Activated CD4-positive, alpha-beta T cell treated with anti-CD3 and anti-CD28 coated beads, Interleukin-2, amount 50 U/mL, for 4 hours (primary cell): ENCODE data around the gene ALK.

Experiments used
- DNase-seq, 2 experiments: peaks; one replicate each; pipeline ENCODE4 v3.0.0-alpha.2; 2020

The ALK gene

GRCh38 chr2:29921560-29921915, at the start of gene ALK:
ALK (minus strand) TSS chr2:29921586; CDS start chr2:29920659, 927 bp downstream.
- DNase-seq = peak; percentile 21 to 40

GRCh38 chr2:29966266-29966665, 44.9 kb upstream of the ALK start:
- DNase-seq = no peak

- DNase-seq = no peak
These were observed 42.7 kb upstream of the ALK start for GRCh38 chr2:29963972-29964570.

DNA sequence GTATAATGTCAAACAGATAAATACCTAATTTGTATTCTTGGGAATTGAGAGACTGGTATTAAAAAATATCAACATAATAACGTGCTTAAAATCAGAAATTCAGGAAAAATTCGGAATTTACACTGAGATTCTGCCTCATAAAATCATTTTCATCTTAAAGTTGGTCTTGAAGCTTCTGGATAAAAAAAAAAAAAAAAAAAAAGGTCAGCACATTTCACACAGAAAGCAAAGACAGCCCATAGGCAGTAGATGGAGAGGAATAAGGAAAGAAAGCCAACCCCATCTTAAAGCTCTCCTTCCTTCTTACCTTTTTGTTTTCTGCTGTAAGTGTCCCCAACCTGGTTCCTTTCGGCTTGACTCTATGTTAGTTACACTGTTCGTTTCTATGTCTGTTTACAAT, 41.5 kb upstream of the ALK start:
- no peak for DNase-seq

DNA sequence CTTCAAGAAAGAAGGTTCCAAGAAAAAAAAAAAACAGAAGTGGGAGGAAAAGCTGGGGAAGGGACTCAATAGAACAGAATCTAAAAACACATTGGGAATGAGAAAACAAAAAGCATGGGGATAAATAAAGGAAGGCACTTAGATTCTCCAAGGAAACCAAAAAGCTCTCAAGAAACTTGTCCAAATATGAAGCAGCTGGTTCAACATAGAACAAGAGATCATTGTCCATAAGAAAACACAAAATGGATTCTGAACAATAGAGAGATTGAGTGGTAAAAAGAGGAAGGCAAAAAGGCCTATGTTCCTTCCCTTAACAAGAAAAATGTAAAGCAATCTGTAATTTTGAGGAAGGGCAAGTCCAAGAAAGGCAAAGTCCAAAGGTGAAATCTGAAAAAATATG, 32.9 kb upstream of the ALK start:
- no peak for DNase-seq

DNA sequence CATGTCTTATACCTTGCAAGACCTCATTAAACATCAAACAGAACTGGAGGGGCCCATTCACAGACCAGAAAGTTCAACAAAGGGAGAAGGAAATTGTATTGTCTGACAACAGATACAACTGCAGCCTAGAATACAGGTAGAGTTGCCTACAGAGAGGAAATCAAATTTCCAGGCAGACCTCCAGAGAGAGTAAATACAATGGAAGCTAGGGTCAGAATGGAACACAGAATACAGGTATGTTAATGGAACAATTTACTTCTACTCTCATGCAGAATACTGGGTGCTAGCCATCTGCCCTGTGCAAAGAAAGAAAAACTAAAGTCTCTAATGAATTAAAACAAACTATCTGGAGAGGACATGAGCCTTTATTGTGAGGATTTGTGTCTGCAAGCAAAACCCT, 31.6 kb upstream of the ALK start:
- DNase-seq = no peak

- DNase-seq = no peak
These were observed 30.2 kb upstream of the ALK start for GRCh38 chr2:29951576-29951975.

GRCh38 chr2:29950481-29950880, 29.1 kb upstream of the ALK start:
- DNase-seq = no peak

DNA sequence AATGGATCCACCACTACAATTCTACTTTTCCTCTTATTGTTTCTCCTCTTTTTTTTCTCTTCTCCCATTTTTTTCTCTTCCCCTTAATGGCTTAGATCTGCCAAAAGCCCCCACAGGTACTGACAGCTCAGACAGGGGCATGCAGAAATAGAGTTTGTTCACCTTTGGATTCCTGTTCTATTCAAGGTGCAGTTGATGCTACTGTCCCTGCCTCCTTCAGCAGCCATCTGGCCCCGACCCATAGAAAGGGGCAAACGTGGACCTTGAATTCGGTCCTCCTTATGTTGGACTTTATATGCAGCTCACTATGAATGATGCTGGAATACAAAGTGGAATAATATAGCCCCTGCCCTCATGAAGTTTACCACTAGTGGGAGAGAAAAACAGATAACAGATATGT, 27.7 kb upstream of the ALK start:
- no peak for DNase-seq

DNA sequence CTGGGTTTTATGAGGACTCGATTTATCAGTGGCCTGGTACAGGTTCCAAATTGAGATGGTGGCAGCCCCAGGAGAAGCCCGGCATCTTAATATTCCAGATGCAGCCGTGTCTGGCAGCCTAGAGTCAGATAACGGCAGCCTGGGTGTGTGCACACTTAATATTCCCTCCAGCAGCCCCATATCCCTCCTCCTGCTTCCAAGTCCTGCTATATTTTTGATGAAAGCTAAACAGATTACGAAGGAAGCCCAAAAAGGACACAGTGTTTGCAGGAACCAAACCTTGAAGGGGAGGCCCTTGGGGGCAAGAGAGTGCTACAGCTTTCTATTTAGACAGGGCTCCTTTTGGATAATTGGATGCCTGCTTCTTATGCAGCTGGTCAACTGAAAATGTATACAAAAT, 25.1 kb upstream of the ALK start:
- no peak for DNase-seq

- DNase-seq = no peak
These were observed 21.3 kb upstream of the ALK start for GRCh38 chr2:29942711-29943110.

GRCh38 chr2:29940706-29941105, 19.3 kb upstream of the ALK start:
- no peak for DNase-seq

DNA sequence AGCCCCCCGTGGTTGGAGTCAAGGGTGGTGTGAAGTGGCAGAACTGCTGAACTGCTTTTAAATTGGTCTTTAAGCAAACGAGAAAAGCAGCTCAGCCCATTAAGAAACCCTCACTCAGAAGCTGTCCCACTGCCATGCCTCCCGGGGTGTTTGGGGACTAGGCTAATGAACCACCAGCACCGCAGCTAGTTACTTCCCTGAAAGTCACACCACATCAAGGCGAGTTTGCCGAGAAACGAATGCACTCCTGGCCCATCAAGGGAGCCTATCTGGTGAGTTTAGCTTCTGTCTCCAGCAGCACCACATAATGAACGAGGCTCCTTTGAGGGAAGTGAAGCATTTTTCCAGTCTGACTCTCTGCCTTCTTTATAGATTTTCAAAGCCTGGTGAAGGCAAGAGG, 14.6 kb upstream of the ALK start:
- DNase-seq = no peak

DNA sequence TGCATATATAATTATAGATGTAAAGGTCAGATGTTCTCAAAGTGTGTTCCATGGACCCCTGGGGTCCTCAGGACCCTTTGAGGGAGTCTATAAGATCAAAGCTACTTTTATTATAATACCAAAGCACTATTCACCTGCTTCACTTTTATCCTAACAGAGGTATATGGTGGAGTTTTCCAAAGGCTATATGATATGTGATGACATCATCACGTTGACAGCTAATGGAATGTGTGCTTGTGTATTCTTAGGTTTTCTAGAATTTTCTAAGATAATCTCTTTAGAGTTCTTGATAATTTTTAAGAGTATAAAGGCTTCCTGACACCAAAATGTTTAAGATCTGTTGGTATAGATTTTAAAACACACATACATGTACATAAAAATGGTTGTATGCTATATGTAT, 10.4 kb upstream of the ALK start:
- DNase-seq = no peak

DNA sequence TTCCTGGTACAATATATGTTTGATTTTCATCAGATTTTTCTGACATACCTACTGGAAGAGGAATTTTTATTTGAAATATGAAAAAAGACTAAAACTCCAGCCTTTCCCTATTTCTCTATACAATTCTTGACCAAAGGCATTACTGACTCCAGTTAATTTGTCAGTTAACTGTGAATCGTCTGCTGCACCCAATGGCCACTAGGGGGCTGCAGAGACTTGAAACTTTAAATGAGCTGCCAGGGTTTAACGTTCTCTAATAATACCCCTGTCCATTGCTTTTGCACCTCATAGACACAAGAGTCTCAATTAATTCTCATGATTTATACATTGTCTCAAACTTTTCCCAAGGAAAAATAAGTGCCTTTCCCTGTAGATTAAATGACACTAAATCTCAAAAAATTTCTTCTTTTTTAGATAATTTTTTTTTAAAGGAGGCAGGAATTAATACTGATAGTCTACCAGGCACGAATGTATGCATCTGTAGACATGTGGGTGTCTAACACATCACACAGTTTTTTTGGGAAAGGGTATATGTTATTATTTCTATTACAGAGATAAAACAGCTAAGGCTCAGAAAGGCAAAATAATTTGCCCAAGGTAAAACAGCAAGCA, 1.8 kb upstream of the ALK start:
- DNase-seq = peak; percentile 16 to 17

DNA sequence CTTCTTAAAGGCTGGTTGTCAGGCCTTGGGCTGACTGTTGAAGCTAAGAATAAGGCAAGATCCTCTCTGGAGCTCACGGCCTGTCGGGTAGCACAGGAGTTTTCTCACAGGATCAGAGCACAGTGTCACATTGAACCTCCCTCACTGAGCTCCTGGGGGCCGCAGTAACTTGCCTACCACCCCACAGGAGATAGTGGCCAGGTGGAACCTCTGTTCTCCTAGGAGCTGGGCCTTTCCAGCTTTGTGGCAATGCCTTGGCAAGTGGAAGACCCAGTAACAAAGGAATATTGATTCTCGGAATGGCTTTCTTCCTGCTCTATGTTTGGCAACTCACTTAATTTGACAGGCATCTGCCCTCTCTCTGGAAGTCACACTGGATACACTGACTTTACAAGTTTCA, 1.2 kb upstream of the ALK start:
- no peak for DNase-seq

- DNase-seq = no peak
These were observed 491 bp downstream of the ALK start for GRCh38 chr2:29920631-29921559.

DNA sequence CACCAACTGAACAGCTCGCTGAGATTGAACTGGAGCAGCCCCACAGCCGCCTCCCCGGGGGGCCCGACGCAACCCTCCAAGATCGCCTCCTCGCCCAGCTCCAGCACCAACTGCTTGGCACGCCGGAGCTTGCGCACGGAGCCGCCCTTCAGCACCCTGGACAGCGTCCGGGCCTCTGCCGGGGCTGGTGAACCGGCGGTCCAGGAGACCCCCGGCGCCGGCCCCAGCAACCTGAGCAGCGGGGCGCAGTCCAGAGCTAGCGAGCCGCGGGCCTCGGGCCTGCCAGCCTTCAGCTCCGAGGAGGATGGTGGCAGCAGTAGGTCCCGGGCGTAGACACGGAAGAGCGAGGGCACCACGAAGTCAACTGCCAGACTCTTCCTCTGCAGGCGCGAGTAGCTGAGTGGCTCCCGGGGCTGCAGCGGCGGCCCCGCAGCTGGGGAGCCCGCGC, 1.2 kb downstream of the ALK start:
- no peak for DNase-seq

DNA sequence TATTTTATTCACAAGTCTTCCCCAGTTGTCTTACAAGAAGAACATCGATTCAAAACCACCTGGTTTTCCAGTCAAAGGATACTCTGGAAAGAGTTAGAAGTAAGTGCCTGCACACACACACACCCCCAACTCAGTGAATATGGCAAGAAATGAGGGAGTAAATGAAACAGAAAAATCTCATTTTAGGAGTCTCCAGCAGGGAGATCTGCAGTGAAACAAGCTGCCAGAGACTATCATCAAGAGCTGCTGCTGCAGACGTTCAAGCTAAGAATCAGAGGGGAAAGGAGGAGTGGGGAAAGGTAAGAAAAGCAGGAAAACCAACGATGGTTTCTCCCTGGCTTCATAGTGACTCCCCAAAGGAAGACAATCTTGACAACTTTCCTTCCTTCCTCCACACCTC, 2.4 kb downstream of the ALK start:
- DNase-seq = no peak

DNA sequence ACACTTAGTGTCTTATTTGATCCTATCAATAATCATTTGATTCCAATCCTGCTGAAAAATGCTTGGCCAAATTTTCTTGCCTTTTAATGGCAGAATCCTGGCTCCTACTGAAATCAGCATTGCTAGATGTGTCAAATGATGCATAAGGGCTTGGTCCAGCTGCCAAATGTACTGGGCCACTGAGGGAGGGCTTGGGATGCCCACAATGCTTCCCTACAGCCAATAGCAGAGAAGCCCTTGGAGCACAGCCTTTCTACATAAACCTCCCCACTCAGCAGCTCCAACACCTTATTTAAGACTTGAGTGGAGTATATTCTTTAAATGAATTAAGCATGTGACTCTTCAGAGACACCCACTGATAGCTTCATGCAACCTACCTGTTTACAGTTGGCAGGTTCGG, 3.6 kb downstream of the ALK start:
- DNase-seq = no peak

DNA sequence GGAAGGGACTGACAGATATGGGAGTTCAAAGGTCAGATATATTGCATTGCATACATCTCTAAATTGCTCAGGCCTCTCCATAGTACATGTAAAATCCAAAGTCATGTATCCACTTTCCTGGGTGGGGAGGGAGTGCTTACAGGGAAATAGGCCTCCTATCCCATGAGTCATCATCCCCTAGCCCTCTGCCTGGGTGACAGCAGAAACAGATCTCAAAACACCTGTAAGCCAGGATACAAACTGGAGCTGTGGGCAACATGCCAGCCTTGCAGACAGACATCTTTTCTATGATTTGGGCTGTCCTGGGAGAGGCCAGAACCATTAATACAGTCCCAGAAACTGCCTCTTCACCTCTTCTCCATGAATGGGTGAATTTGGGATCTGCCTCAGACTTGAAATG, 4.8 kb downstream of the ALK start:
- DNase-seq = no peak

- DNase-seq = no peak
These were observed 10.4 kb downstream of the ALK start for GRCh38 chr2:29910960-29911359.

GRCh38 chr2:29910465-29910864, 10.9 kb downstream of the ALK start:
- no peak for DNase-seq

DNA sequence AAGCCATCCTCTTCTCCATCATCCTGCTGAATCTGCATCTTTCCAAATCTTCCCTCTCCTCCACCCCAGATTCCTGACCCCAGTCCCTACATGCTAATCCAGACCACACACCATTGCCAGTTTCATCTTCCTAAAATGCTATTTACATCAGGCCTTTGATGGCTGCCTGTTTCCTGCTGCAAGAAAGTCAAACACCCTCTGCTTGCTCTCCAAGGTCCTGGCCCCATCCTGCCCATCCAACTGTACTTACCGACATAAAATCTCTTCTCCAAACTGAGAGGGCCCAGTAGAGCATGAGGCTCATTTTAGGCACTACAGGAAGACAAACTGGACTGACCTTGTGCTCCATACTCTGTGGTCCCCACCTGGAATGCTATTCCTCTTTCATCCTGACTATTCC, 19.0 kb downstream of the ALK start:
- DNase-seq = no peak
